ENCODE results near the gene RRP1B. TPM values are rescaled to one million over a fixed set of nuclear protein-coding genes. Genes with fewer than 3 reads are reported as not detected.

Gene RRP1B

DNA sequence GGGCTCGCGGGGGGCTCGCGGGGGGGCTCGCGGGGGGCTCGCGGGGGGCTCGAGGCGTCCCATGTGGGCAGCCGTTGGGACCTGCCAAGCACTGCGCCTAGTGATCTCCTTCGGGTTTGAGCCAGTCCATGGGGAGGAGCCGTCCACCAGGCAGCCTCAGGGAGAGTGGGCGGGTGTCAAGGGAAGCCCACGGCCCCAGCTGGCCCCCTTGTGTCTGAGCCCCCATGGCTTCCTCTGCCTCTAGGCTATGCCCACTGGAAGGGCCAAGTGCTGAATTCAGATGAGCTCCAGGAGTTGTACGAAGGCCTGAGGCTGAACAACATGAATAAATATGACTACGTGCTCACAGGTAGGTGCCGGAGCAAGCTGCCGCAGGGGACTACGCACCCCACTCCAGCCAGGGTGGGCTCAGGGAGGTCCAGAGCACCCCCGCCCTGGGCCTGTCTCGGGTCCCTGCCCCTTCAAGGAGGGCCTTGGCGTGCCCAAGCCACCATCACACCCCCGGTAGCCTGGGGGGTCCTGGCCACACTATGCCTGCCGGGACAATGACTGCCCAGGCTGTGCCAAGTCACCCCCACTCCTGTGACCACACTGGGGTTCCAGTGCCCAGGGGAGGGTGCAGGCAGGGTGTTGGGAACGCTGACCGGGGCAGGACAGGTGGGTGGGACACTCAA is 82.2 kb downstream of the RRP1B start:
- H4K5ac ChIP-seq (ENCODE audit: low read length): no peak overlapping the region
- no peak overlapping the region for H3K27ac ChIP-seq (ENCODE audit: low read depth, low read length)
- no CpG with 5 or more reads among the region's 28 CpGs for WGBS (ENCODE audit: extremely low coverage, insufficient coverage, low lambda C conversion rate)
- no peak overlapping the region for H2BK120ac ChIP-seq (ENCODE audit: low read depth, low read length)
- H4K8ac ChIP-seq (ENCODE audit: low read depth, low read length): no peak overlapping the region
- H3K9ac ChIP-seq (ENCODE audit: low read length): no peak overlapping the region
- no peak overlapping the region for H3K56ac ChIP-seq (ENCODE audit: low read length)
- H3K36me3 ChIP-seq (ENCODE audit: control insufficient read depth, insufficient read depth, low read length): peaks cover 4% of the 10 kb centered on the region
- no peak overlapping the region for H3K4me2 ChIP-seq (ENCODE audit: low read length)
- H3K4ac ChIP-seq (ENCODE audit: low read depth, low read length): no peak overlapping the region
- no peak overlapping the region for H2AK5ac ChIP-seq (ENCODE audit: low read length)
- peak overlapping the region; percentile 17 for H3K23ac ChIP-seq (ENCODE audit: low read length)
- no peak overlapping the region for H2BK5ac ChIP-seq (ENCODE audit: low read length)
- H2BK15ac ChIP-seq (replicated peaks; ENCODE audit: low read depth): no peak overlapping the region
- no peaks in the 10 kb centered on the region for H3K4me1 ChIP-seq (ENCODE audit: control insufficient read depth, low read depth, low read length)
- H3K18ac ChIP-seq (ENCODE audit: low read length): no peak overlapping the region
- peak; percentile 63 for DNase-seq
- H3K27me3 ChIP-seq (ENCODE audit: insufficient read depth, low read length, poor library complexity): no peaks in the 10 kb centered on the region
- H3K4me3 ChIP-seq (ENCODE audit: low read length): no peak overlapping the region
- H3K79me2 ChIP-seq (ENCODE audit: control insufficient read depth, insufficient read depth, low read length): no peaks in the 10 kb centered on the region
- no peaks in the 10 kb centered on the region for H3K79me1 ChIP-seq (ENCODE audit: low read length)

DNA sequence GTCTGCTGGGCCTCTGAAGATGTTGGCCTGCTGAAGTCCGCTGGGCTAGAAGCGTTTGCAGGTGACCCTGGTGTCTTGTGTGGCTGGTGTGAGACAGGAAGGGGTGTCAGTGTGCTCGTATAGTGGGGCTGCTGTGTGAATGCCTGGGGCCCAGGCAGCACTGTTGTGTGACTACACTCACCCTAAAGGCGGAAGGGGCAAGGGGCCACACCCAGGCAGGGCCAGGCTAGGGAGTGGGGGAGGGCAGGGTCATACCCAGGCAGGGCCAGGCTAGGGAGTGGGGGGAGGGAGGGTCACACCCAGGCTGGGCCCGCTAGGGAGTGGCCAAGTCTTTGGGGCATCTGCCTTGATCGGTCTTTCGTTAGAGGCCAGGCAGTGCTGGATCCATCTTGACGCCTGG is 84.6 kb downstream of the RRP1B start:
- H4K5ac ChIP-seq (ENCODE audit: low read length): no peak overlapping the region
- H3K4me3 ChIP-seq (ENCODE audit: low read length): no peak overlapping the region
- no peak overlapping the region for H2AK5ac ChIP-seq (ENCODE audit: low read length)
- no peaks in the 10 kb centered on the region for H3K79me1 ChIP-seq (ENCODE audit: low read length)
- no peaks in the 10 kb centered on the region for H3K27me3 ChIP-seq (ENCODE audit: insufficient read depth, low read length, poor library complexity)
- no peak overlapping the region for H3K4me2 ChIP-seq (ENCODE audit: low read length)
- no peak overlapping the region for H3K27ac ChIP-seq (ENCODE audit: low read depth, low read length)
- peaks cover 4% of the 10 kb centered on the region for H3K36me3 ChIP-seq (ENCODE audit: control insufficient read depth, insufficient read depth, low read length)
- H3K23ac ChIP-seq (ENCODE audit: low read length): no peak overlapping the region
- H3K9ac ChIP-seq (ENCODE audit: low read length): no peak overlapping the region
- no CpG with 5 or more reads among the region's 8 CpGs for WGBS (ENCODE audit: extremely low coverage, insufficient coverage, low lambda C conversion rate)
- no peak overlapping the region for H3K4ac ChIP-seq (ENCODE audit: low read depth, low read length)
- no peak overlapping the region for H3K56ac ChIP-seq (ENCODE audit: low read length)
- no peak overlapping the region for H3K18ac ChIP-seq (ENCODE audit: low read length)
- no peak overlapping the region for H4K8ac ChIP-seq (ENCODE audit: low read depth, low read length)
- no peak for DNase-seq
- no peak overlapping the region for H2BK5ac ChIP-seq (ENCODE audit: low read length)
- H3K4me1 ChIP-seq (ENCODE audit: control insufficient read depth, low read depth, low read length): no peaks in the 10 kb centered on the region
- H2BK15ac ChIP-seq (replicated peaks; ENCODE audit: low read depth): no peak overlapping the region
- no peak overlapping the region for H2BK120ac ChIP-seq (ENCODE audit: low read depth, low read length)
- no peaks in the 10 kb centered on the region for H3K79me2 ChIP-seq (ENCODE audit: control insufficient read depth, insufficient read depth, low read length)

DNA sequence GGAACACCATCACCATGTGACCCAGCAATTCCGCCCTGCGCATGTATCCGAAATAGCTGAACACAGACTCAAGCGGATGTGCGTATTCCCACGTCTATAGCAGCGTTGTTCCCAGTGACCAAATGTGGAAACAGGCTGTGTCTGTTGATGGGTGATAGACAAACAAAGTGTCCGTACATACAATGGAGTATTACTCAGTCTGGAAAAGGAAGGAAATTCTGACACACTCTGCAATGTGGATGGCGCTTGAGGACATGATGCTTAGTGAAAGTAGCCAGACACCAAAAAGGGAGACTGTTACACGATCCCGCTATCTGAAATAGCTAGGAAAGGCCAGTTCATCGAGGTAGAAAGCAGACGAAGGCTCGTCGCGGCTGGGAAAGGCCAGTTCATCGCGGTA is 85.4 kb downstream of the RRP1B start:
- Histone ChIP-seq H4K8ac (ENCODE audit: low read depth, low read length) (no peak overlapping the region), H3K4me3 (ENCODE audit: low read length) (no peak overlapping the region), H3K4ac (ENCODE audit: low read depth, low read length) (no peak overlapping the region), H3K9ac (ENCODE audit: low read length) (no peak overlapping the region), H2AK5ac (ENCODE audit: low read length) (no peak overlapping the region), H3K27ac (ENCODE audit: low read depth, low read length) (no peak overlapping the region), H3K27me3 (ENCODE audit: insufficient read depth, low read length, poor library complexity) (no peaks in the 10 kb centered on the region), H3K56ac (ENCODE audit: low read length) (no peak overlapping the region), H2BK15ac (replicated peaks; ENCODE audit: low read depth) (no peak overlapping the region), H3K79me1 (ENCODE audit: low read length) (no peaks in the 10 kb centered on the region), H3K36me3 (ENCODE audit: control insufficient read depth, insufficient read depth, low read length) (peaks cover 4% of the 10 kb centered on the region), H2BK120ac (ENCODE audit: low read depth, low read length) (no peak overlapping the region), H4K5ac (ENCODE audit: low read length) (no peak overlapping the region), H3K79me2 (ENCODE audit: control insufficient read depth, insufficient read depth, low read length) (no peaks in the 10 kb centered on the region), H2BK5ac (ENCODE audit: low read length) (no peak overlapping the region), H3K4me2 (ENCODE audit: low read length) (no peak overlapping the region), H3K4me1 (ENCODE audit: control insufficient read depth, low read depth, low read length) (no peaks in the 10 kb centered on the region), H3K18ac (ENCODE audit: low read length) (no peak overlapping the region), H3K23ac (ENCODE audit: low read length) (no peak overlapping the region)
- no CpG with 5 or more reads among the region's 18 CpGs for WGBS (ENCODE audit: extremely low coverage, insufficient coverage, low lambda C conversion rate)
- no peak for DNase-seq

Small RNA genes lying within 50 kb of the gene (small RNA-seq; reads per million reads assigned to genes)
- gene MIR6070 (ENCODE audit: insufficient read depth): not detected

Measured in mesendoderm (in vitro differentiated cells).